ENCODE measurements around the gene NOTCH4.

The NOTCH4 gene

GRCh38 chr6:32163559-32164258, 60.2 kb downstream of the NOTCH4 start:
- DNase-seq (ENCODE audit: low read depth), result no peak

- no peak for DNase-seq (ENCODE audit: low read depth)
Observed at GRCh38 chr6:32158052-32158451, 65.8 kb downstream of the NOTCH4 start.

- DNase-seq (ENCODE audit: low read depth), result no peak
Observed at GRCh38 chr6:32156891-32157290, 67.0 kb downstream of the NOTCH4 start.

GRCh38 chr6:32154514-32155161, 69.2 kb downstream of the NOTCH4 start:
- DNase-seq (ENCODE audit: low read depth), result peak; percentile 28

- peak; percentile 52 for DNase-seq (ENCODE audit: low read depth)
Observed at GRCh38 chr6:32153564-32154513, 70.0 kb downstream of the NOTCH4 start, which contains the start of gene PPT2. PPT2 (plus strand) TSS chr6:32154141; CDS start chr6:32154595, 454 bp downstream.

GRCh38 chr6:32152769-32153563, 70.9 kb downstream of the NOTCH4 start:
- DNase-seq (ENCODE audit: low read depth), result no peak

GRCh38 chr6:32151863-32152768, 71.8 kb downstream of the NOTCH4 start, which contains the start of gene PRRT1:
PRRT1 (minus strand) TSS chr6:32151939; CDS start chr6:32151827, 112 bp downstream.
- DNase-seq (ENCODE audit: low read depth), result no peak

GRCh38 chr6:32151181-32151862, 72.5 kb downstream of the NOTCH4 start:
- no peak for DNase-seq (ENCODE audit: low read depth)

- no peak for DNase-seq (ENCODE audit: low read depth)
Observed at GRCh38 chr6:32149932-32150870, 73.7 kb downstream of the NOTCH4 start.

- no peak for DNase-seq (ENCODE audit: low read depth)
Observed at GRCh38 chr6:32149092-32149755, 74.6 kb downstream of the NOTCH4 start.

GRCh38 chr6:32148289-32149091, 75.4 kb downstream of the NOTCH4 start:
- DNase-seq (ENCODE audit: low read depth), result peak; percentile 32

- DNase-seq (ENCODE audit: low read depth), result no peak
Observed at GRCh38 chr6:32147401-32148132, 76.3 kb downstream of the NOTCH4 start.

GRCh38 chr6:32146687-32147086, 77.2 kb downstream of the NOTCH4 start:
- no peak for DNase-seq (ENCODE audit: low read depth)

GRCh38 chr6:32146287-32146686, 77.6 kb downstream of the NOTCH4 start:
- no peak for DNase-seq (ENCODE audit: low read depth)
